ENCODE results near the gene SOX10. TPM values are rescaled to one million over a fixed set of nuclear protein-coding genes. Genes with fewer than 3 reads are reported as not detected.

SOX10 gene
- total RNA-seq, 4 donors from 2014 or later = 2.5 TPM; not detected in 3

GRCh38 chr22:37926358-37926757 is 58.0 kb downstream of the SOX10 start:
- TF ChIP-seq, protein P1, sequence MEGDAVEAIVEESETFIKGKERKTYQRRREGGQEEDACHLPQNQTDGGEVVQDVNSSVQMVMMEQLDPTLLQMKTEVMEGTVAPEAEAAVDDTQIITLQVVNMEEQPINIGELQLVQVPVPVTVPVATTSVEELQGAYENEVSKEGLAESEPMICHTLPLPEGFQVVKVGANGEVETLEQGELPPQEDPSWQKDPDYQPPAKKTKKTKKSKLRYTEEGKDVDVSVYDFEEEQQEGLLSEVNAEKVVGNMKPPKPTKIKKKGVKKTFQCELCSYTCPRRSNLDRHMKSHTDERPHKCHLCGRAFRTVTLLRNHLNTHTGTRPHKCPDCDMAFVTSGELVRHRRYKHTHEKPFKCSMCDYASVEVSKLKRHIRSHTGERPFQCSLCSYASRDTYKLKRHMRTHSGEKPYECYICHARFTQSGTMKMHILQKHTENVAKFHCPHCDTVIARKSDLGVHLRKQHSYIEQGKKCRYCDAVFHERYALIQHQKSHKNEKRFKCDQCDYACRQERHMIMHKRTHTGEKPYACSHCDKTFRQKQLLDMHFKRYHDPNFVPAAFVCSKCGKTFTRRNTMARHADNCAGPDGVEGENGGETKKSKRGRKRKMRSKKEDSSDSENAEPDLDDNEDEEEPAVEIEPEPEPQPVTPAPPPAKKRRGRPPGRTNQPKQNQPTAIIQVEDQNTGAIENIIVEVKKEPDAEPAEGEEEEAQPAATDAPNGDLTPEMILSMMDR (IDR thresholded peaks at IDR 0.05) = no peak
- no peak for ATAC-seq (ENCODE audit: low FRiP score)

DNA sequence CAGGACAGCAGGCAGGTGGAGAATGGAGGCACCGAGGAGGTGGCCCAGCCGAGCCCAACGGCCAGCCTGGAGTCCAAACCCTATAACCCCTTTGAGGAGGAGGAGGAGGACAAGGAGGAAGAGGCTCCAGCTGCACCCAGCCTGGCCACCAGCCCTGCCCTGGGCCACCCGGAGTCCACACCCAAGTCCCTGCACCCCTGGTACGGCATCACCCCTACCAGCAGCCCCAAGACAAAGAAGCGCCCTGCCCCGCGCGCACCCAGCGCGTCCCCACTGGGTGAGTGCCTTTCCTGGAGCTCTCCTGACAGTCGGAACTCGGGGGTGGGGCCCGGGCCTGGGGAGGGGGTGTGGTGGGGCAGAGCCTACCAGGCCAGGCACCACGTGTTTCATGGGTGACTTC is 58.6 kb downstream of the SOX10 start:
- ATAC-seq (ENCODE audit: low FRiP score) (no peak), DNase-seq (ENCODE audit: low spot score) (no peak)
- TF ChIP-seq, protein P1 (IDR thresholded peaks at IDR 0.05) = no peak

More at GRCh38 chr22:37926358-37926757, 58.0 kb downstream of the SOX10 start:
- no peak for DNase-seq (ENCODE audit: low spot score)

DNA sequence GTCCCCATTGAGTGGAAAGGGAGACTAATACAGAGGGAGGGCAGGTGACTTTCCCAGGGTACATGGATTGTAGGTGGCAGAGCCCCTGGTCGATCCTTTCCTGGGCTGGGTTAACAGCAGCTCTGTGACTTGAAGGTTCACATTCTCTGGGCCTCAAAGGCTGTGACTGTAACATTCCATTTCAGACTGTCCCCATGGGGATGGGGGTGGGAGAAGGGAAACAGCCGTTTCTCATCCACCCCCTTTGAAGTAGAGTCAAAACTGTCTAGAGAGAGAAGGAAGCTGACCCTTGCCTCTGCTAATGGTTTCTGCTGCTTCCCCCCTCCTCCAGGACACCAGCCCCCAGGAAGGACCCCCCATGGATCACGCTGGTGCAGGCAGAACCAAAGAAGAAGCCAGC is 59.0 kb downstream of the SOX10 start:
- ATAC-seq (ENCODE audit: low FRiP score) = no peak
- no peak for DNase-seq (ENCODE audit: low spot score)
- TF ChIP-seq, protein P1 (IDR thresholded peaks at IDR 0.05) = no peak

DNA sequence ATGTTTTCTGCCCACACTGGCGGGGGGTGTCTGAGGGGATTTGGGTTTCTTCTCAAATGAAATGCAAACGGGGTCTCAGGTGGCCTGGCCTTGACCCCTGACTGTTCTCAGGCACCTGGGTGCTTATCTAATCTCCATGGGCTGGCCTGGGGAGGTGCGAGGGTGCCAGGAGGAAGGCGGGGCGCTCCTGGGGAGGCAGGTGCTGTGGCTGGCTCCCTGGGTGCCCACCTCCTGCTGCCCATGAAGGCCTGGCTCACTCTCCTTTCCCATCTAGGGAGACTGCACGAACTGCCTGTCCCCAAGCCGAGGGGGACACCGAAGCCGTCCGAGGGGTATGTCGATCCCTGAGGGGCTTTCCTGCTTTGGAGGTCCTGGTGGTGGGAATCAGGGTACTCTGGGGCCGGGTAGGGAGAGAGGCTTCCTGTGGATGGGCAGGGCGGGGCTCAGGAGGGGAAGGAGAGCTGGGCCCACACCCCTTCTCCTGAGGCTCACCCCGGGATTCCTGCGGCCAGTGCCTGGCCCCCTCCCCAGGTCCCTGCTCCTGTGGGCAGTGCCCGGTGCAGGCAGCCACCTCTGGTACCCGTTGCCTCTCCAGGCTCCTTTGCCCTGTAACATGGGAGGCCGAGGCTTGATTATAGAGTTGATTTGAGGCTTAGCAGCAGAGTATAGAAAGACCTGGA is 59.8 kb downstream of the SOX10 start:
- ATAC-seq (ENCODE audit: low FRiP score) (no peak), DNase-seq (ENCODE audit: low spot score) (no peak)
- TF ChIP-seq, protein P1 (IDR thresholded peaks at IDR 0.05) = no peak

DNA sequence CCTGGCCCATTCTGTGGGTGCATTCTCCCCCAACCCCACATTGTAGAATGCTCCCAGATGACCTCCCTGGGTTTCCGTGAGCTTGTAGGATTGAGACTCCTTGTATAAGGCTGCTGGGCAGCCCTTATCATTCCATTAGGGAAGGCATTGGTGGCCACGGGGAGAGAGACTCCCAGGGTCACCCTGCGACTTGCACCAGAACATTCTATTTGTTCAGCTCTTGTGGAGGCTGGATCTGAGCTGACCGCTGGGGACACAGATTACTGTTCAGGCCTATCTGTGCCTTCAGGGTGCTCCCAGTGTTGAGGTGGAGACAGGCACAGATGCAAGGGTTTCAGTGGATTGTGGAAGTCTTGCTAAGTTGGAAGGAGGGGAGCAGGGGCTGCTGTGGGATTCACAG is 60.4 kb downstream of the SOX10 start:
- ATAC-seq (ENCODE audit: low FRiP score) (no peak), DNase-seq (ENCODE audit: low spot score) (no peak)
- TF ChIP-seq, protein P1 (IDR thresholded peaks at IDR 0.05) = no peak

Other genes starting within 250 kb of the SOX10 start
- gene GCAT, start 176.6 kb downstream of the SOX10 start, total RNA-seq = 10 to 100 TPM in 1 of 4 donors, 1 to 10 TPM in 3; 6.5 to 12.0 (median 8.9) TPM
- not detected for gene GALR3, start 161.2 kb downstream of the SOX10 start, total RNA-seq
- 10 to 100 TPM; 21.7 to 43.6 (median 28.6) TPM for gene ANKRD54, start 140.2 kb downstream of the SOX10 start, total RNA-seq
- 100 to 1,000 TPM; 303 to 410 (median 328) TPM for gene EIF3L, start 135.1 kb downstream of the SOX10 start, total RNA-seq
- gene MICALL1, start 78.3 kb downstream of the SOX10 start, total RNA-seq = 10 to 100 TPM; 15.4 to 42.4 (median 20.6) TPM
- under 1 TPM in 1 of 4 donors, not detected in 3; 0.56 TPM for gene C22orf23, start 31.0 kb downstream of the SOX10 start, total RNA-seq
- 10 to 100 TPM; 57.3 to 73.9 (median 61.6) TPM for gene POLR2F, start 30.9 kb downstream of the SOX10 start, total RNA-seq
- 10 to 100 TPM; 16.1 to 43.0 (median 31.6) TPM for gene PICK1, start 72.8 kb upstream of the SOX10 start, total RNA-seq
- 1 to 10 TPM in 2 of 4 donors, under 1 TPM in 2; 0.24 to 3.2 (median 0.88) TPM for gene SLC16A8, start 99.6 kb upstream of the SOX10 start, total RNA-seq
- gene BAIAP2L2, start 126.1 kb upstream of the SOX10 start, total RNA-seq = 1 to 10 TPM; 2.6 to 4.3 (median 3.2) TPM
- gene PLA2G6, start 197.3 kb upstream of the SOX10 start, total RNA-seq = 10 to 100 TPM; 30.8 to 58.5 (median 45.1) TPM
- gene MAFF, start 217.4 kb upstream of the SOX10 start, total RNA-seq = 100 to 1,000 TPM in 3 of 4 donors, 10 to 100 TPM in 1; 73.9 to 334 (median 202) TPM